ENCODE results near the gene JPH4. TPM values are rescaled to one million over a fixed set of nuclear protein-coding genes. Genes with fewer than 3 reads are reported as not detected.
"Not testable (repeated sequence)": the region's sequence is repeated elsewhere in the genome, so short reads cannot be mapped to it uniquely, and the experiment has no call there.

JPH4 gene
- 1.1 TPM for total RNA-seq
- long read RNA-seq, partial matches to known transcripts = 0 of 1 reads
- long read RNA-seq, other reads (novel, unspliced or antisense) = 0 of 1 reads

DNA sequence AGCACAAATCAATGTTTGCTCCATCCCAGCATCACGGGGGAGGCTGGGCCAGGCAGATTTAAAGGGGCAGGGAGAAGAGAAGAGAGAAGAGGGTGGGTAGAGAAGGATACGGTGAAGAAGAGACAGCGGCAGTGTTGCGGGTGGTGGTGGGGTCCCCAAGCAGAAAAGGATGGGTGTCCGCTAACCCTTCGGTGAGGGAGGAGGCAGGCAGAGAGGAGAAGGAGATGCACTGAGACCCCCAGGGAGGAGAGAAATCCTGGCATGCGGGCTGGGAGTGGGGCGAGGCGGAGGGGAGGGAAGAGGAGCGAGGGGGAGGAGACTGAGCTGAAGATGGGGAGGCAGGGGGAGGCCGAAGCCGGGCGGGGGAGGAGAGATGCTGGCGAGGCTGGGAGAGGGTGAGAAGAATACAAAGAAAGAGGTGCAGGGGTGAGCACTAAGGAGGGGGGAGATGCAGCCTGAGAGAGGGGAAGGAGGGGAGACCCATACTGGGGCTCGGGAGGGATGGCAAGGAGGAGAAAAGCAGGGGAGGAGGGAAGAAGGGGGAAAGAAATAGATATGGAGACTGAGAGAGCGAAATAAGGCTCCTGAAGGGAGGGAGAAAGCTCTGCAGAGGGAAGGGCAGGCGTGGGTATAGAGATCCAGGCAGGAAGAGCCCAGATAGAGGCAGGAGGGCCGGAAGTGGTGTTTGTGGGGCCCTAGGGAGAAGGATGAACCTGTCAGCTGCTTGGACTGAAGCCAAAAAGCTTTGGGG is at the start of gene JPH4:
TSS of gene JPH4 (minus strand) at position 231 of the 751 bp plus-strand sequence. CDS start 1,337 bp downstream, outside the sequence.
- DNase-seq (ENCODE audit: low spot score) = peak; percentile 82

DNA sequence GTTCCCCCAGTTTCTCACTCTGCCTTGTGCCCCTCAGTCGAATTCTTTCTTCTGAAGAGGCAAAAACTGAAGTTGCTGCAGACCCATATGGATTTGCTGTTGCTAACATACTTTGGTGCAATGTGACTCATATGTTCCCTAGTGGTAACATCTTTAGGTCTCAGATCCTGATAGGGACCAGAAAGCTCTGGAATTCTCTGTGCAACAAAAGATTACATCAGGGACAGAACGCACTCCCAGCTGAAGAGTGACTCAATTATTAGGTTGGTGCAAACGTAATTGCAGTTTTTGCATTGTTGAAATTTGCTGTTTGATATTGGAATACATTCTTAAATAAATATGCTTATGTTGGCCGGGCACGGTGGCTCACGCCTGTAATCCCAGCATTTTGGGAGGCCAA is 49.4 kb upstream of the JPH4 start:
- DNase-seq (ENCODE audit: low spot score) = no peak

DNA sequence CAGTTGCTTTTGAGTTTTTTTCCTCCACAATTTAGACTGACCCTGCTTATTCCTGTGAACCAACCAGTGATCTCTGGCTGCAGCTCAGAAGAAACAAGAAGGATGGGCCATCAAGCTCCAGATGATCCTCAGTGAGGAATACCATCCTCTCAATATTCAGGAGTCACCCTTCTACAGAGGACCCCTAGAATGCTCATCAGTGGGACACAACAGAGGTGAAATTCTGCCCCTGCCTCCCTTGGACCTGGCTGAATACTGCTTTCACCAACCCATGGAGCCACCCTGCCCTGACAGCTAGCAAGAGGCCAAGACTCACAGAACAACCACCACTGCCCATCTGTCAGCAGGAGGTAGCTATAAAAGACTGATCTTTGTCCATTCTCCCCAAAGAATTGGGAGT is 48.4 kb upstream of the JPH4 start:
- no peak for DNase-seq (ENCODE audit: low spot score)

DNA sequence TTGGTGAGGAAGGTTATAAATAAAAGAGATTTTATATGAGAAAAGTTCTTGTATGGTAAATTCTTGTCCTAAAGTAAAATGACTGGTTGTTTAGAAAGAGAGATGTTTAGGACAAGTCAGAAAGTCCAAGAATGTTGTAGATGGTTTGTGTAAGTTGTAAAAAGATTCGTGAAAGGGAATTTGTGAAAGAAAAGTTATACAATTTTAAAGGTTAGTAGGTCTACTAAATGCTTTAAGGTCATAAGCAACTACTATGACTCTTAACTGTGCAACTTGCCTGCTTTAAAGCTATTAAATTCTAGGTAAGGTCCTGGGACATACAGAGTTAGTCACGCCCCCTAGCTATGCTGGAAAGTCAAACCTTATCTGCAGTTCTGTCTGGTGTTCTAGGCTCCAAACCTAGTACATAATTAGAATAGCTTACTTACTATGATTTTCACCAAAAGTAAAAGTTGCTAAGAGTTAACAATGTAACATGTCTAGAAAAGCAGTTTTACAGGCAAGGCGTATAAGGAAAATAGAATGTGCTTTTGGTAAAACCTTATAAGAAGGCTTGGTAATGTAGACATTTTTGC is 46.3 kb upstream of the JPH4 start:
- DNase-seq (ENCODE audit: low spot score) = no peak

DNA sequence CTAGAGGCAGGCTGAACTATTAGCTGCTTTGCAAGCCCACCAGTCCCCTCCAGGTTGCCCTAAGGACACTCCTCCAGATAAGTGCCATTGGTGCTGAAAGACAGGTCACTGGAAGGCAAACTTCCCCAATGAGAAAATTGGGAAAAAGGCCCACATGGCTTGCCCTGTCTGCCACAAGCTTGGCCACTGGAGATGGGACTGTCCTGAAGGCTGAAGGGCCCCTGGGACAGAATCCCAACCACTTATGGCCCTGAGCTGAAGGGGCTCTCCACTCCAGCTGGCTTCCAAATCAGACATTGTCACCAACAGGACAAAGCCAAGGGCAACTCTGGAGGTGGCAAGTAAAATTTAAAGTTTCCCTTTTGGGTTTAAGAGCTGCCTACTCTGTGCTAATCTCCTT is 45.4 kb upstream of the JPH4 start:
- DNase-seq (ENCODE audit: low spot score) = no peak

DNA sequence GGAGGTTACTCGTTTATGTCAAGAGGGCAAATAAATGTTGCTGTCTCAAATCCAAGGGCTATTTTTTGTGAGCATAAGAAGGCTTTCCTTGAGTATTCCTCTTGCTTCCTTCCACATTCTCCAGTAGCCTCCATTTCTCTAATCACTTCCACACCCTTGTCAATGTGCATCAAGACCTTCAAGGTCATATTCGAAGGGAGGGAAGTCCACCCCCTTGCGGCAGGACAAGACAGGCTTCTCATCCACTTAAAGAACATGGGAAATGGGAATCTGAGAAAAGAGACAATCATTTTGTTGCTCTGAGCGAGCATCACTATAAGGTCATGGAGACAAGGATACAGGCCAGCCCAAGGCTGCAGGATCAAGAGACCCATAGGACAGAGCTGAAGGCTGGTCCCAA is 44.4 kb upstream of the JPH4 start:
- DNase-seq (ENCODE audit: low spot score) = no peak

DNA sequence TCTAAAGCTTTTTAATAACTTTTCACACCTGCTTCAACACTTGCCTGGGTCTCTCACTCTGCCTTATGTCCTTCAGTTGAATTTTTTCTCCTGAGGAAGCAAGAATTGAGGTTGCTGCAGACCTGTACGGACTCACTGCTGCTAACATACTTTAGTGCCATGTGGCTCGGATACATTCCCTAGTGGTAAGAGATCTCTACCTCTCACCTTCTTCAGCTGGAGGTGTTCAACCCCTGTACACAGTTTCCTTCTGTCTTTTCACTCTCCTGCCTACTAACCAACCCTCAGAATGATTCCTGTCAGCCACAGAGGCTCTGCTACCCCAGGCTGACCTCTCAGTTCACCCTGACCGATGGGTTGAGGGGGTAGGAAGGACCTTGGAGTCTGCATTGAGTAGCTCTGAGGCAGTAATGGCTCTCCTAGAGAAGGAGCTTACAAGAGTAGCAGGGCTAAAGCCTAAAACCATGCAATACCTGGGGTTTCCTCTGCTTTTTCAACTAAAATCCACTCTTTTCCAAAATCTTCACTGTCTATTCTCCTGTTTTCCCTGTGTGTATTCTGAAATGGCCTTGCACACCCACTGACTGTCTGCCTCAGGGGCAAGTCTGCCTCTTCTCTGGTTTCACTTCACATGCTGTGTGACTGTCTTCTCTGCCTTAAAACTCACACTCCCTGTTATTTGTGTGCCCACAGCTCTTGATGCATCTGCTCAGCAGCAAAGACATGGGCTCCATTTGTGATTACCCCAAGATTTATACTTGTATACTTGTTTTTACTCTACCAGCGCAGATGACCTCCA is 43.5 kb upstream of the JPH4 start:
- DNase-seq (ENCODE audit: low spot score) = no peak

DNA sequence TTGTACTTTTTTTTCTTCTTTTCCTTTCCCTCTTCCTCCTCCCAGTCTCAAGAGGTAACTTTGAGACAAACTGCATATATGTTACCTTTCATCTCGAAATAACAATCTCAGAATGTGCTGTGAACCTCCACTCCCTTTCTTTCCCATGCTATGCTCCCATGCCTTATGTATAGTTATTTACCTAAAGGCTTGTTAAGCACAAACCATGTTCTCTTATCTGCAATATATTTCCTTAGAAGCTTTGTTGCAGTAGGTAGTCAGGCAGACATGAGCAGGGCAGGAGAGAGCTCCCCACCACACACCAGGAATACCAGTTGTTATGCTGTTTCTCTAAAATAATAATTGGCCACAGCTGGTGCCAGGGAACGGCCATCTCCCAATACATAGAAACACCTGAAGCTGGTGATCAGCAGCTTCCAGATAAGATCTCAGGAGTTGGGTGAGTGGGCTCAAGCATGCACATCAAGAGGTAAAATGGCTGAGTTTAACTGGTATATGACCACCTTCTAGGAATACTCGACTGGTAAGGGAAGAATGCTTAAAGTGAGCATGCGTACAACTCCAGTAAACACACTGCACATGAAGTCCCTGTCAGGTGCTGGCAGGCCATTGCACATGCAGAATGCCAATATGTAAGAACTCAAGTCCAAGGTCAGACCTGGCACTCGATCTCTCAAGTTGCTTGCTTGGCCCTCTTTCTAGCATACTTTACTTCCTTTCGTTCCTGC is 42.8 kb upstream of the JPH4 start:
- DNase-seq (ENCODE audit: low spot score) = no peak

DNA sequence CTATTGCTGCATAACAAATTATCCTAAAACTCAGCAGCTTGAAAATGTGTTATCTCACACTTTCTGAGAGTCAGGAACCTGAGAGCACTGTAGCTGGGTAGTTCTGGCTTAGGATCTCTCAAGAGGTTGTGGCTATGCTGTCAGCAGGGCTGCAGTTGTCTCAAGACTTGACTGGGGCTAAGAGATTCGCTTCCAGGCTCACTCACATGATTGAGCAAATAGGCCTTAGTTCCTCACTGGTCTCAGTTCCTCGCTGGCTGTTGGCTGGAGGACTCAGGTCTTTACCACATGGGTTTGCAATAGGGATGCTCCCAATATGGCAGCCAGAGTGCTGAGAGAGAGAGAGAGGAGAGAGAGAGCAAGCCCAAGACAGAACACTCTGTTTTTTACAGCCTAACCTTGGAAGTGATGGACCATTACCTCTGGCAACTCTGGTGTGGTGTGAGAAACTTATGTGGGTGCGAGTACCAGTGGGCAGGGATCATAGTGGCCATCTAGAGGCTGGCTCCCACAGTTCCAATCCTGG is 41.6 kb upstream of the JPH4 start:
- DNase-seq (ENCODE audit: low spot score) = no peak

DNA sequence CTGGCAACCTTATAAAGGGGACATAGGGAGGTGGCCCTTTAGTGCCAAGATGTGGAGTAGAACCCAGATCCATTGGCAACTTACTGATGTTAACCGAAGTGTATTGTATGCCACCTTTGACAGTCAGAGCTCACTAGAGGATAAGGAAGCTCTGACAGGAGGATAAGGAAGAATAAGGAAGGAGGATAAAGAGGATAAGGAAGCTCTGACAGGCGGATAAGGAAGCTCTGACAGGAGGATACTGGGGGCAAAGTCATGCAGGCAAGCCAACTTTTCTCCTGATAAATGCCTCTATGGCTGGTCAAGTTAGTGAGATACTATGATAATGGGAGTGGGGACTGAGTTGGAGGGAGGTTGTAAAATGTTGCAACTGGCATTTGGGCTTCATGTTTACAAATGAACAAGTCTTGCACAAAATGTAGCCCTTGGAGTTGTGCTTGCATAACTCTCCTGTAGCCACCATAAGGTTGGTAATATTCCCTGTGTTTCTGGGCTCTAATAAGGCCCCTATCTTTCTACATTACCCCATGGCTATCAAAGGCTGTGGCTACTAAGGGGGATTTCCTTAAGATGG is 39.9 kb upstream of the JPH4 start:
- no peak for DNase-seq (ENCODE audit: low spot score)

DNA sequence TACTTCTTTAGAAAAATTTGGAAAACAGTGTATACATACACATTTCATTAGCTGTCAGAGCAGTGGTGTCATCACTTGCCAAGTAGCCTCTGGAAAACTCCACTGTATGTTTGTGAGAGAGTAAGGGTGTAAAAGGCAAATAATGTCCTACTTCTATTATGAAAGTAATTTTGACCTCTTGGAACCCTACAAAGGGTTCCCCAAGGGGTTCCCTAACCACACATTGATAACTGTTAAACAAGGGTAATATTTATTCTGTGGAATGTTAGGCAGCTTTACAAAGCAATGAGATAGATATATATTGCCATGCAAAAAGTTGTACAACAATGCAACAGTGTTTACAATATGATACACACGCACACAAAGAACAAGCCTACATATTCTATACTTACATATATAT is 38.9 kb upstream of the JPH4 start:
- DNase-seq (ENCODE audit: low spot score) = no peak

DNA sequence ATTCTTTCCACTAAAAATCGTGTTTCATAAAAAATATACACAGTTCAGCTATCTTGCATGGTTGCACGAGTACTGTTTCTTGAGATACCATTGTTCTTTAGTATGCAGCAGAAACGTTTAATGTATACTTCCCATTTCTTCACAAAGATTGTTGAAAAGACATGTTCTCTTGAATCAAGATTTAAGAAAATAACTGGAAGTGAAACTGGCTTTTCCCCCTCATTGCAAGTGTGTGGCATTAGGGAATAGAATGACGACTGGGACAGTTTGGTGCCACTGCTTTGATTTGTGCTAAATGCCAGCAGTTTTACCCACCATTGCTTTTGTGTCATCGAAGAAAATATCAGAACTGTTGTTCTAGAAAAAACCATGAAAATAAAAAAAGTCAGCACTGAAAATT is 37.3 kb upstream of the JPH4 start:
- DNase-seq (ENCODE audit: low spot score) = no peak

DNA sequence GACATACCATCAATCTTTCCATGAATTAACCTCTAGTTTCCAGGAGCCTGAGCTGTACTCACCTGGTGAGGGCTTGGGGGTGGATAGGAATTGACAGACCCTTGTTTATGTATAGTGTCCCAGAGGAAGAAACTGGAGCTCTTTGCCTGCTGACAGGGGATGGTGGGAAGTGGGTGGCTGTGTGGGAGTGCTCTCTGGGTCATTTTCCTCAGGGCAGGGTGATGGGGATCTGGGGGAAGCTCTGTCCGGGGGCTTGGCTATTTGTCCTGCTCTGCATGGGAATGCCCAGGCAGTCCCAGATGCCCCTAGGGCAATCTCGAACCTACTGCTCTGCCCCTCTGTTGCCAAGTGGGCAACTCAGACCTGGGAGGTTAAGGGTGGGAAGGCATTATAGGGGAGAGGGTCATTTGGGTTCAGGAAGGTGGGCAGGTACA is 35.8 kb upstream of the JPH4 start:
- DNase-seq (ENCODE audit: low spot score) = no peak

DNA sequence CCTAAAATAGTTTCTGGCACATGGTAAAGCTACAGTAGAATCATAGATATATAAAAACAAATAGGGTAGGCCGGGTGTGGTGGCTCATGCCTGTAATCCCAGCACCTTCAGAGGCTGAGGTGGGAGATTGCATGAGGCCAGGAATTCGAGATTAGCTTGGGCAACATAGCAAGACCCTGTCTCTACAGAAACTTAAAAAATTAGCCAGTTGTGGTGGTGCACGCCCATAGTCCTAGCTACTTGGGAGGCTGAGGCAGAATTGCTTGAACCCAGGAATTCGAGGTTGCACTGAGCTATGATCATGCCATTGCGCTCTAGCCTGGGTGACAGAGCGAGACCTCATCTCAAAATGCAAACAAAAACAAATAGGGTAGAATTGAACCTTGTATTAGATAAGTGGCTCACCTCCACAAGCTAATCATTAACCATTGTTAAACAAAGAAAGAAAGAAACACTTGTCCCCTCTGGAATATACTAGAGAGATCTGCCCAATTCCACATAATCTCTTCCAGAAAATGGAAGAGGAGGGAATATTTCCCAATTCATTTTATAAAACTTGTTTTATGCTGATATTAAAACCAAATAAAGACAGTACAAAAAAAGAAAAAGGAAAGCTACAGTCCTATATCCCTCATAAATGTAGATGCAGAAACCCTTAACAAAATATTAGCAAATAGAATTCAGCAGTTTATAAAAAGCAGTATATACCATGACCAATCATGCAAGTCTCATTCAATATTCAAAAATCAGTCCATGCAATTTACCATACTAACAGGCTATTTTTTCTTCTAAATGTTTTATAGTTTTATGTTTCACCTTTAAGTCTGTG is 34.9 kb upstream of the JPH4 start:
- no peak for DNase-seq (ENCODE audit: low spot score)

DNA sequence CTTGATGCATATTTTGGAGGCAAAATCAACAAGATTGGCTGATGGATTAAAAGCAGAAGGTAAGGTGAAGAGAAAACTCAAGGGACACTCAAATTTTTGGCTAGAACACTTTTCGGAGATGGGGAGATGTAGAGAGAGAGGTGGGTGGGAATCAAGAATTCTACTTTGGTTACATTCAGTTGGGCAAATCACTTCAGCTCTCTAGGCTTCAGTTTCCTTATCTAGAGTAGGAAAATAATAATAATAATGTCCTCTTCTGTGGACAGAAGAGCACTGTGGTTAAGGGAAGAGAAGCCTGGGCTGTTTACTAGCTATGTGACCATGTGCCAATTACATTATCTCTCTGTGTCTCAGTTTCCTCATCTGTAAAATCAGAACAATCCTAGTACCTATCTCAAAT is 34.2 kb upstream of the JPH4 start:
- no peak for DNase-seq (ENCODE audit: low spot score)

DNA sequence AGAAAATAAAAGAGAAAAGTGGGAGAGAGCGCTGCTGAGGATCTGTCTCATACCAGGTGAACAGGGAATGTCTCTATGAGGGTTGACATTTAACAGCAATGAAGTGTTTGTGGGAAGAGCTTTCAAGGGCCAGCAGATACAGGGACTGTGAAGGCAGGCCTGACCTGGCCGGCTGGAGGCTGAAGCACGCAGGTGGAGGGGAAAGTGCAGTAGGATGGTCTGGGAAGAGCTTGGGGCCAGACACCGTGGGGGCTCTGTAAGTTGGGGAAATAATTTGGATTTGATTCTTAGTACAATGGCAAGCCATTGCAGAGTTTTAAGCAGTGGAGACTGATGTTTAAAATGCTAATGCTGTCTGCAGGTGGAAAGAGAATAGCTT is 33.8 kb upstream of the JPH4 start:
- DNase-seq (ENCODE audit: low spot score) = no peak

DNA sequence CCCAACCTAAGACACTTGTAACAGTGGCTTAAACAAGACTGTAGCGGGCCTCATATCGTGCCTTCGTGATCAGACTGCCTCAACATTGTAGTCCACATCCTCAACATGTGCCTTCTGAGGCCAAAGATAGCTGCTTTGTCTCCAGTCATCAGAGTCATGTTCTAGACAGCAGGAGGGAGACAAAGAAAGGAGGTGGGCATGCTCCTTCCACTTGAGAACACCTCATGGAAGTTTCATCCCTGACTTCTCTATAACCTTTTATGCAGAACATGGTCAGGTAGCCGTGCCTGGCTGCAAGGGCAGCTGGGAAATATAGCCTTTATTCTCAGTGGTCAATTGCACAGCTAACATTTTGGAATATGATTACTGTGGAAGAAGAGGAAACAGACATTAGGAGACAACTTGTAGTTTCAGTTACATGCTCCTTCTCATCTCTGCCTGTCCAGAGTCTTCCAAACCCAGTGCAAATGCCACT is 32.3 kb upstream of the JPH4 start:
- no peak for DNase-seq (ENCODE audit: low spot score)

DNA sequence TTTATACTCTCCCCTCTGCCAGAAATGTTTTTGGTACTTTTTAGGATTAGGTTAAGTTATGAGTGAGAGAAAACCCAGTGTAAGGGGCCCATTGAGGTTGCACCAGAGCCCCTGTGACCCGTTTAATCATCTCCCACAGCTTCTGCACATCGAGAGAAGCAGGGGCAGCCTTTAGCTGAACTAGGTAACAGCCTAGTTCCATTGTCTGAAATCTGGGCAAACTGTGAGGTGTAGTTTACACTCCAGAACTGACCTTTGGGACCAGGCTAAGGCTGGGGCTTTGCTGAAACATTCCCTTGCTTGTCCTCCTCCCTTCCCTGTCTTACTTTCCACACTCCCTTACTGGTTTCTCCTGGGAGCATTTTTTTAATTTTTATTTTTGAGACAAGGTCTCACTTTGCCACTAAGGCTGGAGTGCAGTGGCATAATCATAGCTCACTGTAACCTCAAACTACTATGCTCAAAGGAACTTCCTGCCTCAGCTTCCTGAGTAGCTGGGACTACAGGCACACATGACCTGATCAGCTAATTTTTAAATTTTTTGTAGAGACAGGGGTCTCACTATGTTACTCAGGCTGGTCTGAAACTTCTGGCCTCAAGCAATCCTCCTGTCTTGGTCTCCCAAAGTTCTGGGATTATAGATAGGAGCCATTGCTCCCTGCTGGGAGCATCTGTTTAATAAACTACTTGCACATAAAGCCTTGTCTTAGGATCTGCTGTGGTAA is 31.7 kb upstream of the JPH4 start:
- no peak for DNase-seq (ENCODE audit: low spot score)

DNA sequence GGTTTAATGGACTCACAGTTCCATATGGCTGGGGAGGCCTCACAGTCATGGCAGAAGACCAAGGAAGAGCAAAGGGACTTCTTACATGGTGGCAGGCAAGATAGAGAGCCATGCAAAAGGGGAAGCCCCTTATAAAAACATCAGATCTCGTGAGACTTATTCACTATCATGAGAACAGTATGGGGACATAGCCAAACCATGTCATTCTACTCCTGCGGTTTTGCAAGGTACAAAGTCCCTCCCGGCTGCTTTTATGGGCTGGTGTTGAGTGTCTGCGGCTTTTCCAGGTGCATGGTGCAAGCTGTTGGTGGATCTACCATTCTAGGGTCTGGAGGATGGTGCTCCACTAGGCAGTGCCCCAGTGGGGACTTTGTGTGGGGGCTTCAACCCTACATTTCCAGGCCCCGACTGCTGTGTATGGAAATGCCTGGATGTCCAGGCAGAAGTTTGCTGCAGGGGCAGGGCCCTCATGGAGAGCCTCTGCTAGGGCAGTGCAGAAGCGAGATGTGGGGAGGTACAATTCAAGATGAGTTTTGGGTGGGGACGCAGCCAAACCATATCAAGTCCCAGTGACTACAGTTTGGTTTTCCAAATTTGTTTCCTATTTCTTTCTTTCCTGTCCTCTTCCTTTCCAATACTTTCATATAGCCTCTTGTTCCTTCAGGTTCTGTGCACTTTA is 31.0 kb upstream of the JPH4 start:
- DNase-seq (ENCODE audit: low spot score) = not testable (repeated sequence)

Data from mesenteric fat pad (tissue), 1 donor.